Hepatocyte (in vitro differentiated cells): Measurements from ENCODE around the gene PLCD3. TPM values are rescaled to one million over a fixed set of nuclear protein-coding genes. Genes with fewer than 3 reads are reported as not detected.

Source experiments
- DNase-seq: peaks from one replicate; pipeline ENCODE4 v3.0.0-alpha.2; 2016; ENCODE audit warnings: low spot score
- H2AFZ ChIP-seq: fragments of 200-600 bp; sonication (generic); 2 replicates; pipeline ENCODE4 v1.6.0; 2016; ENCODE audit warnings: antibody characterized with exemption, mild to moderate bottlenecking
- H3K27ac ChIP-seq: fragments of 200-600 bp; sonication (generic); 2 replicates; pipeline ENCODE4 v1.5.1; 2016; ENCODE audit warnings: mild to moderate bottlenecking
- H3K27me3 ChIP-seq: fragments of 200-600 bp; sonication (generic); 2 replicates; pipeline ENCODE4 v1.6.1; 2016
- H3K36me3 ChIP-seq: fragments of 200-600 bp; sonication (generic); replicated peaks from 2 replicates; pipeline ENCODE4 v1.5.1; 2016; ENCODE audit warnings: low read depth; ENCODE audit not compliant: insufficient read depth
- H3K4me1 ChIP-seq: fragments of 200-600 bp; sonication (generic); 2 replicates; pipeline ENCODE4 v1.5.1; 2016; ENCODE audit warnings: mild to moderate bottlenecking, moderate library complexity; ENCODE audit not compliant: insufficient read depth
- H3K4me2 ChIP-seq: fragments of 200-600 bp; sonication (generic); 2 replicates; pipeline ENCODE4 v1.6.0; 2016
- H3K4me3 ChIP-seq: fragments of 200-600 bp; sonication (generic); 2 replicates; pipeline ENCODE4 v1.5.1; 2016; ENCODE audit warnings: mild to moderate bottlenecking
- H3K79me2 ChIP-seq: fragments of 200-600 bp; sonication (generic); 2 replicates; pipeline ENCODE4 v1.6.0; 2017; ENCODE audit warnings: mild to moderate bottlenecking
- H3K9me2 ChIP-seq: fragments of 200-600 bp; sonication (generic); replicated peaks from 2 replicates; pipeline ENCODE4 v1.6.0; 2017; ENCODE audit warnings: mild to moderate bottlenecking; ENCODE audit not compliant: insufficient read depth
- H3K9me3 ChIP-seq: fragments of 200-600 bp; sonication (generic); 2 replicates; pipeline ENCODE4 v1.5.1; 2016; ENCODE audit warnings: low read depth, mild to moderate bottlenecking
- H4K20me1 ChIP-seq: fragments of 200-600 bp; sonication (generic); 2 replicates; pipeline ENCODE4 v1.6.0; 2016; ENCODE audit warnings: mild to moderate bottlenecking; ENCODE audit not compliant: insufficient read depth, poor library complexity, severe bottlenecking
- EZH2 ChIP-seq: fragments of 200-600 bp; sonication (generic); IDR thresholded peaks from 2 replicates; pipeline ENCODE4 v1.6.1; 2016; ENCODE audit warnings: antibody characterized with exemption, mild to moderate bottlenecking, borderline replicate concordance
- EZH2phosphoT487 ChIP-seq: fragments of 200-600 bp; sonication (generic); IDR thresholded peaks from one replicate; pipeline ENCODE4 v1.6.1; 2018; ENCODE audit warnings: antibody characterized with exemption, mild to moderate bottlenecking, low read depth, moderate library complexity; ENCODE audit not compliant: unreplicated experiment, severe bottlenecking
- WGBS: methylation state at CpG from one replicate; pipeline ENCODE4 v1.1.6; 2016; ENCODE audit warnings: low lambda C conversion rate; ENCODE audit errors: missing lambda C conversion rate; 5-methylcytosine and 5-hydroxymethylcytosine counted together
- polyA plus RNA-seq: library from polyadenylated mRNA; unstranded; fragments of >200 nt; fragmentation: Nextera tagmentation; extraction: Ambion mirVana; gene quantifications from 2 replicates; pipeline ENCODE4 v1.2.1, GENCODE V29; 2016
- total RNA-seq: library from RNA; depleted of rRNA; stranded (reverse); fragments of >200 nt; gene quantifications from 2 replicates; pipeline ENCODE4 v1.2.3, GENCODE V29; 2014
- TF ChIP-seq, protein P1 (sequence below): fragments of 200-600 bp; sonication (generic); IDR thresholded peaks from 2 replicates; pipeline ENCODE4 v1.5.1; 2016; ENCODE audit warnings: antibody characterized with exemption, mild to moderate bottlenecking; ENCODE audit not compliant: poor library complexity

The PLCD3 gene
- total and polyA plus RNA-seq, 2 experiments from 2014 or later = 41.8 to 69.7 TPM

- no peaks in the 10 kb centered on the region for H3K9me2 ChIP-seq
- peaks cover 4% of the 10 kb centered on the region for H4K20me1 ChIP-seq
- WGBS = 89% methylated on average over 9 of the region's 9 CpGs
- peaks cover 25% of the 10 kb centered on the region for H3K4me1 ChIP-seq
- TF ChIP-seq EZH2phosphoT487 = no peak
- TF ChIP-seq, protein P1, sequence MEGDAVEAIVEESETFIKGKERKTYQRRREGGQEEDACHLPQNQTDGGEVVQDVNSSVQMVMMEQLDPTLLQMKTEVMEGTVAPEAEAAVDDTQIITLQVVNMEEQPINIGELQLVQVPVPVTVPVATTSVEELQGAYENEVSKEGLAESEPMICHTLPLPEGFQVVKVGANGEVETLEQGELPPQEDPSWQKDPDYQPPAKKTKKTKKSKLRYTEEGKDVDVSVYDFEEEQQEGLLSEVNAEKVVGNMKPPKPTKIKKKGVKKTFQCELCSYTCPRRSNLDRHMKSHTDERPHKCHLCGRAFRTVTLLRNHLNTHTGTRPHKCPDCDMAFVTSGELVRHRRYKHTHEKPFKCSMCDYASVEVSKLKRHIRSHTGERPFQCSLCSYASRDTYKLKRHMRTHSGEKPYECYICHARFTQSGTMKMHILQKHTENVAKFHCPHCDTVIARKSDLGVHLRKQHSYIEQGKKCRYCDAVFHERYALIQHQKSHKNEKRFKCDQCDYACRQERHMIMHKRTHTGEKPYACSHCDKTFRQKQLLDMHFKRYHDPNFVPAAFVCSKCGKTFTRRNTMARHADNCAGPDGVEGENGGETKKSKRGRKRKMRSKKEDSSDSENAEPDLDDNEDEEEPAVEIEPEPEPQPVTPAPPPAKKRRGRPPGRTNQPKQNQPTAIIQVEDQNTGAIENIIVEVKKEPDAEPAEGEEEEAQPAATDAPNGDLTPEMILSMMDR = no peak
- TF ChIP-seq EZH2 = no peak
- H3K36me3 ChIP-seq = peaks cover 4% of the 10 kb centered on the region
- no peak for DNase-seq
- H3K4me3 ChIP-seq = no peak overlapping the region
- H2AFZ ChIP-seq = no peak overlapping the region
- no peak overlapping the region for H3K4me2 ChIP-seq
- H3K9me3 ChIP-seq = no peaks in the 10 kb centered on the region
- H3K27me3 ChIP-seq = no peaks in the 10 kb centered on the region
- H3K27ac ChIP-seq = peak overlapping the region; percentile 94
- peaks cover 3% of the 10 kb centered on the region for H3K79me2 ChIP-seq
Observed at GRCh38 chr17:45102856-45103255, 29.5 kb downstream of the PLCD3 start.

GRCh38 chr17:45101883-45102811 is 30.2 kb downstream of the PLCD3 start:
- peak overlapping the region; percentile 37 for H3K4me2 ChIP-seq
- 56% methylated on average over 12 of the region's 12 CpGs for WGBS

GRCh38 chr17:45101546-45101882 is 30.8 kb downstream of the PLCD3 start:
- no peak for TF ChIP-seq EZH2phosphoT487
- no peaks in the 10 kb centered on the region for H3K27me3 ChIP-seq
- no peaks in the 10 kb centered on the region for H3K9me3 ChIP-seq
- peaks cover 4% of the 10 kb centered on the region for H3K36me3 ChIP-seq
- H3K4me1 ChIP-seq = peaks cover 25% of the 10 kb centered on the region
- H3K9me2 ChIP-seq = no peaks in the 10 kb centered on the region
- H2AFZ ChIP-seq = no peak overlapping the region
- WGBS = 84% methylated on average over 8 of the region's 9 CpGs
- DNase-seq = no peak
- H3K4me3 ChIP-seq = no peak overlapping the region
- H3K79me2 ChIP-seq = peaks cover 3% of the 10 kb centered on the region
- peak overlapping the region; percentile 15 for H3K4me2 ChIP-seq
- H3K27ac ChIP-seq = peak overlapping the region; percentile 94
- H4K20me1 ChIP-seq = no peaks in the 10 kb centered on the region

More at GRCh38 chr17:45101883-45102811, 30.2 kb downstream of the PLCD3 start:
- DNase-seq = peak; percentile 69
- no peaks in the 10 kb centered on the region for H3K9me2 ChIP-seq
- H3K27ac ChIP-seq = peak overlapping the region; percentile 94
- no peaks in the 10 kb centered on the region for H3K27me3 ChIP-seq
- peaks cover 25% of the 10 kb centered on the region for H3K4me1 ChIP-seq
- H3K4me3 ChIP-seq = no peak overlapping the region
- TF ChIP-seq EZH2phosphoT487 = no peak
- TF ChIP-seq, protein P1 = no peak
- no peak for TF ChIP-seq EZH2
- peaks cover 4% of the 10 kb centered on the region for H3K36me3 ChIP-seq
- H2AFZ ChIP-seq = no peak overlapping the region
- peaks cover 3% of the 10 kb centered on the region for H3K79me2 ChIP-seq
- H4K20me1 ChIP-seq = peaks cover 2% of the 10 kb centered on the region
- no peaks in the 10 kb centered on the region for H3K9me3 ChIP-seq

DNA sequence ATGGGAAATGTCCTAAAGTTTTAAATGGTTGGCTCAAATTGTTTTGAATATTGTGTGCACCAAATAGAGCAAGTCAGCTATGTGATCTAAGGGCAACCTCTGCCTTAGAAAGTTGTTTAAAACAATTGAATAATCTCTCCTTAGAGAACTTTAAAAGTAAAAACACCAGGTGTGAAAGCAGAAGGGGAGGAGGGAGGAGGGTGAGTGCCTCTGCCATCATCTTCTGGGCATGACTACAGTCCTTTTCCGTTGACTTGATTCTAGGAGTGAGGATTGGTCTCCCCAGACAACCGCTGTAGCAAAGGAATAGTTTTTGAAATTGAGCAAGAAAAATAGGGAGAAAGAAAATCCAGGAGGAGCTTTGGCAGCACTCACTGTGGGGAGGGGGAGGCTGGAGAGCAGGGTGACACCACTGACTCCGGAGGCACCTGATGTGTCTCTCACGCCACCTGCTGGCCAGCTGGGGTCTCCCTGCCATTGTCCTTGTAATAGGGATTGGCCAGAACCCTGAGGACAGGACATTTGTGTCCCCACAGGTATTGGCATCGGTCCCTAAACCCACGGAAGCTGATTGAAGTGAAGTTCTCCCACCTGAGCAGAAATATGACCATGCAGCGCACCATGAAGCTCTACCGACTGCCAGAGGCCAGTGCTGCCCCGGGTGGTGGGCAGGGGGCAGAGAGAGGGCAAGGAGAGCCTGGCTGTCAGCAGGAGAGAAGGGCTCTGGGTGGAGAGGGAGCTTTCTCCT is 33.3 kb downstream of the PLCD3 start:
- Histone ChIP-seq H2AFZ (no peak overlapping the region), H3K27me3 (no peaks in the 10 kb centered on the region), H3K4me1 (peaks cover 26% of the 10 kb centered on the region), H3K9me2 (no peaks in the 10 kb centered on the region), H3K9me3 (no peaks in the 10 kb centered on the region), H3K79me2 (peaks cover 3% of the 10 kb centered on the region), H3K4me3 (no peak overlapping the region), H3K36me3 (no peaks in the 10 kb centered on the region), H4K20me1 (no peaks in the 10 kb centered on the region), H3K4me2 (no peak overlapping the region), H3K27ac (peak overlapping the region; percentile 9)
- TF ChIP-seq EZH2phosphoT487 = no peak
- TF ChIP-seq, protein P1 = peak; percentile 89
- DNase-seq = peak; percentile 93
- WGBS = 52% methylated on average over 9 of the region's 9 CpGs
